ENCODE results near the gene KLHDC8A.

DNA sequence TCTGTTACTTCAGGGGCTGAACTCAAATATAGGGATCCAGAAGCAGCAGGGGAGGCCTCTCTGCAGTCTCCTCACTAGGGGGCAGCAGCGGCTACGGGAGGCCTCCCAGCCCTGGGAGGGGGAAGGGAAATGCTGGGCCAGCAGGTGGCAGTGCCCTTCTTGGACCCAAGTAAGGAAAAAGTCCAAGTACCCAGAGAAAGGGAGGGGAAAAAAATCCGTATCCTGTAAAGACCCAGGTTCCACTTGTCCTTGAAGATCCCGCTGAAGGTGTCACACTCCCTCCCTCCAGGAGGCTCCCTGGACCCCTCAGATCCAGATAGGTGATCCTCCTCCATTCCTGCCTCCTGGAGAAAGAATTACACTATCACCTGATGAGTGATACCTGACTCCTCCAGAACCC is 21.0 kb downstream of the KLHDC8A start:
- TF ChIP-seq, protein P1, sequence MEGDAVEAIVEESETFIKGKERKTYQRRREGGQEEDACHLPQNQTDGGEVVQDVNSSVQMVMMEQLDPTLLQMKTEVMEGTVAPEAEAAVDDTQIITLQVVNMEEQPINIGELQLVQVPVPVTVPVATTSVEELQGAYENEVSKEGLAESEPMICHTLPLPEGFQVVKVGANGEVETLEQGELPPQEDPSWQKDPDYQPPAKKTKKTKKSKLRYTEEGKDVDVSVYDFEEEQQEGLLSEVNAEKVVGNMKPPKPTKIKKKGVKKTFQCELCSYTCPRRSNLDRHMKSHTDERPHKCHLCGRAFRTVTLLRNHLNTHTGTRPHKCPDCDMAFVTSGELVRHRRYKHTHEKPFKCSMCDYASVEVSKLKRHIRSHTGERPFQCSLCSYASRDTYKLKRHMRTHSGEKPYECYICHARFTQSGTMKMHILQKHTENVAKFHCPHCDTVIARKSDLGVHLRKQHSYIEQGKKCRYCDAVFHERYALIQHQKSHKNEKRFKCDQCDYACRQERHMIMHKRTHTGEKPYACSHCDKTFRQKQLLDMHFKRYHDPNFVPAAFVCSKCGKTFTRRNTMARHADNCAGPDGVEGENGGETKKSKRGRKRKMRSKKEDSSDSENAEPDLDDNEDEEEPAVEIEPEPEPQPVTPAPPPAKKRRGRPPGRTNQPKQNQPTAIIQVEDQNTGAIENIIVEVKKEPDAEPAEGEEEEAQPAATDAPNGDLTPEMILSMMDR (IDR thresholded peaks at IDR 0.05) = peak; percentile 31 to 96 (median 78)
- TF ChIP-seq POLR2A (IDR thresholded peaks at IDR 0.05) (no peak), POLR2AphosphoS5 (IDR thresholded peaks at IDR 0.05) (peak; percentile 51)

Data from prostate gland (tissue), 2 donors.